GM21737 (cell line): Measurements from ENCODE around the gene PDZD7.

Source experiments
- ATAC-seq: cut with Tn5 transposase; IDR thresholded peaks from one replicate; pipeline ENCODE4 v1.9.1; 2021; ENCODE audit warnings: mild to moderate bottlenecking, moderate library complexity; ENCODE audit not compliant: unreplicated experiment

PDZD7 gene

DNA sequence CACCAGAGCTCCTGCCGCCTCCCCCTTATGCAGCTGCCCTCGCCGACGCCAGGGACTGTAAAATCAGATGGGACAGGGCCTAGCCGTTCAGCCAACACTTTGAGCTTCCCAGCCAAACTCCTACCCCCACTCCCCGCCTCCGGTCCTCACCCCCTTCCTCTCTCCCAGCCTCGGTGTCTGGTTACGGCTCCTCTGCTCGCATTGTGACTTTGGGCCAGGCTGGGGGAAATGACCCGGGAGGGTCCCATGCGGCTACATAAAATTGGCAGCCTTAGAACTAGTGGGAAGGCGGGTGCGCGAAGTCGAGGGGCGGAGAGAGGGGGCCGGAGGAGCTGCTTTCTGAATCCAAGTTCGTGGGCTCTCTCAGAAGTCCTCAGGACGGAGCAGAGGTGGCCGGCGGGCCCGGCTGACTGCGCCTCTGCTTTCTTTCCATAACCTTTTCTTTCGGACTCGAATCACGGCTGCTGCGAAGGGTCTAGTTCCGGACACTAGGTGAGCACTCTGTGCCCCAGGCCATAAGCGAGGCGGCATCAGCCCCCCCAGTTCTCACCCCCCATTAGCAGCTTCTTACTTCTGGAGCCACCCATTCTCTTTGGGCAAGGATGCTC, 30.8 kb upstream of the PDZD7 start, which contains the start of gene KAZALD1:
TSS of gene KAZALD1 (plus strand) at position 366 of the 608 bp plus-strand sequence. CDS start 604 bp downstream, outside the sequence.
- ATAC-seq, result no peak

DNA sequence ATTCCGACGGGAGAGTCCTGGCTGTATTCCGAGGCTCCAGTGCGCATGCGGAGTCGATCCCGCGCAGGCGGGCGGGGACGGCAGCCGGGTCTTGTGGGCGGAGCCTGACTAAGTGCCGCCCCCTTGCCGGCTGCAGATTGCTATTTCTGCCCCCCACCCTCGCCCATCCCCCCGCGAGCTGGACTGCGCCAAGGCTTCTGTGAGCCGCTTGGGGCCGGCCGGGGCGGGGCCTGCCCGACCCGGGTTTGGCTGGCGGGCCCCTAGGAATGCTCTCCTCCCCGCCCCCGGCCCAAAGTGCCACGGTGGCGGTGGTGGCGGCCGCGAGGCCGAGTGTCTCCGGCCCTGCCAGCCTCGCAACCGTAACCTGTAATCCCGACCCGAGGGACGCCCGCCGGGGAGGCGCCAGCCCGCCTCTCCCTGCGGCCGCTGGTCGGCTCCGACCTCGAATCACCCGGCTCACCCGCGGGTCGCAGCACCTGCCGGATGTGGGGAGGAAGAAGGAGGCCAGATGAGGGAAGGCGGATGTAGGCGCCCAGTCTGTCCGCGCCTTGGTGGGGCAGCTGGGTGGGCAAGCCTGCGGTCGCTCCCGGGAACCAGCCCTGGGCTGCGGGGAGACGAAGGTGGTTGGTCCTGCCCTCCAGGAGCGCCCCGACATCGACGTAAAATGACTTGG, 30.2 kb upstream of the PDZD7 start:
- ATAC-seq, result peak; percentile 49

DNA sequence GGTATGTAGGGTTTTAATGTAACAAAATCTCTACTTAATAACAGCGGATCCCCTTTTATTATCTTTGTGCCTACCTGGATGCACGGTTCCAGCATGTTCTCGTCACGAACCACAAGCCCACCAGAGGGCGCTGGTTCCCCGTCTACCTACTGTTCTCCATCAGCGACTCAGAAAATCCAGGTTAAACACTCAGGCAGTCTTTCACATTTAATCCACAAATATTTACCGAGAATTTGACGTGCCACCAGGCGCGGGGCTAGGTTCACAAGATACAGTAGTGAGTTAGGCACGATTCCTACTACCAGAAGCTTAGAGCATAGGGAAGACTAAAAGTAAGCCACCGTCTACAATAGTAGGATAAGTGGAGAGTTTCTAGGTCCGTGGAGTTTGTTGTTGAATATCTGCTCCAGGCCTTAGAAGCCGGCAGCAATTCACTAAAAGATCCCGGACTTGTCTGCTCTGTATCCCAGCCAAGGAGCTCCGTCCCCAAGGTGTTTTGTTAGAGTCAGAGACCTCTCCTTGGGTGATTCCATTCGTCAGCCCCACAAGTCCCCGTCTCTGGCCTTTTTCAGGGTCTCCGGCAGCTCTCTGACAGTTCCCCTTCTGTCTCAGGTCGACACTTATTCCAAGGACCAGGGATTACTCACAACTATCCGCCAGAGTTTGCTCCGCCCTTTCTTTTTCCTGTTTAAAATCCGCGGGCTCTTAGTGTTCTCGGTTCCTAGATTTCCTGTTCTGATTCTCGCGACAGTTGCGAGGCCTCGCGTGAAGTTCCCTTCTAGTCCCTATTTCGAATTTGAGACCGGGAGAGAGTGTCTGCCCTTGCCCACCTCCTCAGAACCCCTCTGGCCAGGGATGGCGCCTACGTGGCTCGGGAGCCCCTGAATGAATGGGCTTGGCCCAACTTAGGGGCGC, 29.4 kb upstream of the PDZD7 start:
- ATAC-seq, result peak; percentile 49

DNA sequence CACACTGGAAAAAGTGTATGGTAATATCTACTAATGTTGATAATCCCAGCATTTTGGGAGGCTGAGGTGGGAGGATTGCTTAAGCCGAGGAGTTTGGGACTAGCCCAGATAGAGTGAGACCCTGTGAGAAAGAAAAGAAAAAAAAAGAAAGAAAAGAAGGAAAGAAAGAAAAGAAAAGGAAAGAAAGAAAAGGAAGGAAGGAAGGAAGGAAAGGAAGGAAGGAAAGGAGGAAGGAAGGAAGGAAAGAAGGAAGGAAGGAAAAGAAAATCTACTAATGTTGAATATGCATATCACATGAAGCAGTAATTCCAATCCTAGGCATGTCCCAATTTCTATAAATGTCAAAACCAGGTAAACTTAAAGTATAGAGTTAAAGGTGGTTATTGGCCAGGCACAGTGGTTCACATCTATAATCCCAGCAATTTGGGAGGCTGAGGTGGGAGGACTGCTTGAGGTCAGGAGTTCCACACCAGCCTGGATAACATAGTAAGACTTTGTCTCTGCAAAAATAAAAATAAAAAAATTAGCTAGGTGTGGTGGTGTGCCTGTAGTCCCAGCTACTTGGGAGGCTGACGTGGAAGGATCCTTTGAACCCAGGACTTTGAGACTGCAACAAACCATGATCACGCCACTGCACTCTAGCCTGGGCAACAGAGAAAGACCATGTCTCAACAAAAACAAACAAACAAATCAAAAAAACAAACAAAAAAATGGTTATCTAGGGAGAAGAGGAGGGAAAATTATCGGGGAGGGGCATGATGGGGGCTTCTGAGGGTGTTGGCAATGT, 25.6 kb upstream of the PDZD7 start:
- ATAC-seq, result no peak

DNA sequence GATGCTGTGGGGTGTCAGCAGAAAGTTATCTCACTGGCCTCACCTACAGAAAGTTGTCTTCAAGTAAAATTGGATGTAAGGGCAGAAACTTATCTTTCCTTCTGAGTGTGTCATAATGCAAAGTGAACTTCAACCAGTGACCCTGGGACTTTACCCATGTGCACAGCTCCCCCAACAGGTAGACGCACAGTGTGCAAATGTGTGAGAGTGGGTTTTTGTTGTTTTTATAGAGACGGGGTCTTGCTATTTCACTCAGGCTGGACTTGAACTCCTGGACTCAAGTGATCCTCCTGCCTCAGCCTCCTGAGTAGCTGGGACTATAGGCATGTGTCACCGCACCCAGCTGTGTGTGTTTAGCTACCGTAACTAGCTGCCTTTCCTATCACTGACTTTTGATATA, 24.5 kb upstream of the PDZD7 start:
- ATAC-seq, result no peak

DNA sequence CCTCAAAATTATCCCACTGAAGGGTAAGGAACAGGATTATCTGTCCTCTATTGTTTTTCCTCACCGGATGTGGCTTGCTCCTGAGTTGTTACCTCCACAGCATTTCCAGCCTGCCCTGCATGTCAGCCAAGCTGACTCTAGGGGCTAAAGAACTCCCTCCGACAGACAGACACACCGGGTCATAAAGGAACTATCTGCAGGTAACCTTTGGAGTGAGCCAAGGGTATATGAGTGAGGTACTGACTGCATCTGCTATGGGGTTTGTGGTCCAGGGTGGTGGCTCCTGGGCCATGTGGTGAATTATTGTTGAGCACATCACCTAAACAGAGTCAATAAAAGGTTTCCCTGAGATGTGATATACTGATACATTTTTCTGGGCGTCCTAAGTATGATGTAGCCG, 23.9 kb upstream of the PDZD7 start:
- ATAC-seq, result no peak

DNA sequence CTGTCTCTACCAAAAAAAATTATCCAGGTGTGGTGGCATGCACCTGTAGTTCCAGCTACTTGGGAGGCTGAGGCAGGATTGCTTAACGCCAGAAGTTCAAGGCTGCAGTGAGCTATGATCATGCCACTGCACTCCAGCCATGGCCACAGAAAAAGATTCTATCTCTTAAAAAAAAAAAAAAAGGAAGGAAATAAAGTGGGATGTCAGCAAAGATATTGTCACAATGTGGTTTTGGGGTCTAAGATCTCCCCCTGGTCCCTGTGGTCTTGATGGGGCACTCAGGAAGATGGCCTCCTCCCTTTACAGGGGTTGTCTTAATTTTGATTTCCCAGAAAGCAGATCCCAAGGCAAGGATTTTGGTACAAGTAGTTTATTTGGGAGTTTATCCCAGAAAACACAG, 23.4 kb upstream of the PDZD7 start:
- ATAC-seq, result no peak

DNA sequence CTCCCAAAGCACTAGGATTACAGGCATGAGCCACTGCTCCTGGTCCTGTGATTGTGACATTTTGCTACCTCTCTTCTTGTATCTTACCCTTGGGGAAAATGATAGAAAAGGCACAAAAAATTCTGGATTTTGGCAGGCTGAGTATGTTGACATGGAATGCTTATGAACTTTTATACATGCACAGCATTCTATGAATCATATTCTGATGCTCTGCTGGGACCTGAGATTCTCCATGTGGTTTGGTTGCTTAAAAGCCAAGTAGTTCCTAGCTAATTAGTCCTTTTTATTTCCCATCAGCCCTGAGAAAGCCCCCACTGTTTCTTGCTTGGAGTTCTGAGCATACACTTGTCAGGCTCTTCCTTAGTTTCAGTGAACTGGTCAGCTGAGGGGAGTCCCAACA, 22.6 kb upstream of the PDZD7 start:
- no peak for ATAC-seq

DNA sequence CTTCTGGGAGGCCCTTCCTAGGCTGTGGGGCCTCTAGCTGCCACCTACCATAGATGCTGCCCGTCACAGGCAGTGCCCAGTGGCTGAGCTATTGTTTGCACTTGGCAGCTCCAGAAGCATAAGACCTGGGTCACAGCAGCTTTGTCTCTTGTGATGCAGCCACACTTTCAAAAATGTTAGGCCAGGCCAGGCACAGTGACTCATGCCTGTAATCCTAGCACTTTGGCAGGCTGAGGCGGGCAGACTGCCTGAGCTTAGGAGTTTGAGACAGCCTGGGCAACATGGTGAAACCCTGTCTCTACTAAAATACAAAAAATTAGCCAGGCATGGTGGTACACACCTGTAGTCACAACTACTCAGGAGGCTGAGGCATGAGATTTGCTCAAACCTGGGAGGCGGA, 21.4 kb upstream of the PDZD7 start:
- ATAC-seq, result no peak

DNA sequence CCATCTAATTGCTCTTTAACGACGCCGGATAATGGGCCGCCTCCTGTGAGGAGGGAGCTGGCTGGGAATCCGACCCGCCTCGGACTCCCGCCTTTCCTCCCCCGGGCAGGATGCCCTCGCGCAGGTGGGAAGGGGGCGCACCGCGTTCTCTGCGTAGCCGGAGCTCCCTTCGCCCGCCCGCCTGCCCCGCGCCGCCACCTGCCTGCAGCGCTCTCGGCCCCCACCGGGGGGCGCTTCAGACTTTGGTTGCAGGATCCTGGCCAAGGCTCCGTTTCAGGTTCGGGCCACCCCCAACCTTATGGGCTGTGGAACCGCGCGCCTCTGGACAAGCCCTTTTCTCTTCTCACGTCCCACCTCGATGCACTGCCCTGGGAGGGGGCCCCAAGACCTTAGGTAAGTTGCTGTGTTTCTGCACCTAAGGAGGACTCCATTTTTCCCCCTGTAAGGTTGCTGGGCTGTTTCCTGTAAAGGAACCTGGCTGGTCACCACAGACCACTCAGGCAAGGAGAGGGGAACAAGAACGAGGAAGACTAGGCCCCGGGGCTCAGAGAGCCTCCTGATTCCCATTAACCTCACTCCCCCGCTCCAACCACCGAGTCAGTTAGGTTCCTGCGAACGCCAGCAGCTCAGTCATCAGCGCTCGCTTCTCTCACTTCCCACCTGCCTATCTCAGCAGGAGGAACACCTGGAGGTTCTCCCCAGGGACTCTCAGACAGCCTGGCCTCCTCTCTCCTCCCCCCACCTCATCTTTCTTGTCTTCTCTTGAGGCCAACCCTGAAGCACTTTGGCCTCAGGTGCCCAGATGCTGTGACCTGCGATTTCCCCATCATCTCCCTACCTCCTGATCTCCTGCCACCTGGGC, 19.5 kb upstream of the PDZD7 start:
- no peak for ATAC-seq

DNA sequence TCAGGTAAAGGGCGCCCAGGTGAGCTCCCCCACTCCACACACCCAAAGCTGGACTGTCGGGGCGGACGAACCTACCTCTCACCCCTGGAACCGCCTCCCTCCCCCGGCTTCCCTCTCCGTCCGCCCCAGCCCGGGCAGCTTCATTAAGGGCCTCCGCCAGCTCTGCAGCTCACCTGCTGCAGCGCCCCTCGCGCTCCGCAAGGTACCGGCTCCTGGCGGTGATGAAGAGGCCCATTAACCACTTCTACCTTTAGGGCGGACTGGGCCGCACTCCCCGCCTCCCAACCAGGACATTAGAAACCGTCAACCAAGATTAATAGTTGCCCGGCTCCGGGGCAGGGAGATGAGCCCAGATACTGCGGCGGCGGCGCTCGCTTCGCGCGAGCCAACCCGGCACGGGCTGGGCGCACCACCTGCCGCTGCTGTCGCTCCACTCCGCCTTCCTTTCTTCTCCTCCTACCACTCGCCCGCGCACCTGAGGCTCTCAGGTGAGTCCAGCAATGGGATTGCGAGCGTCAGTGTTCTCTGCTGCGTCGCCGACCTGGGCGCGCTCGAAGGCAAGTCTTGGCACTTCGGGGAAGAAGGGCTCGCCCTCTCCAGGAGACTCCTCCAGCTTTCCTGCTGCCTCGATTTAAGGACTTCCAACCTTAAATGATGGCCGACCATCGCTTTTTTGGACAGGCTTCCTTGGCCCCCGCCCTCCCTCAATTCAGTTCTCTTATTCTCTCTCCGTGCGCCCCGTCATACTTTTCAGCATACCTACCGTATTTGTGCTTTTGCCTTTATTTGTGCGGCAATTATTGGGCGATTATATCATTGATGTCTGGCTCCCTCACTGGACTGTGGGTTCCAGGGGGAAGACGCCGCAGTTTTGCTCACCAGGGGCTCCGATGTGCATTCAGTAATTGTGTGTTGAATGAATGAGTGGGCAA, 17.3 kb upstream of the PDZD7 start:
- no peak for ATAC-seq

DNA sequence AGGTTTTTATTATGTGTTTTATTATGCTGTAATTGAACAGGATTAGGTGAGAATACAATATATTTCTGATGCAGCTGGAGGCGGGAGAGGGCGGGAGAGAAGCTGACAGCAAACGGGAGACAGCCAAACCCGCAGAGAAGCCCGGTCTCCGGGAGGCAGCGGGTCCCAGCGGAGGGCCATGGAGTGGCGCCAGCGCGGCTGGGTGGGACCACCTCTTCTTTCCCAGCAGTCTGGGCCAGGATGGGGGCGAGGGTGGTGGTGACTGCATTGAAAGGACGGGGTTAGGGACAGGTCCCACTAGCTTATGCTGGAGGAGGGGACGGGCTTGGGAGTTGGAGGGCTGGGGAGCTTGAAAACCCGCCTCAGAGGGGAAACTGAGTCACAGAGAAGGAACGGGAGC, 16.3 kb upstream of the PDZD7 start:
- ATAC-seq, result no peak

DNA sequence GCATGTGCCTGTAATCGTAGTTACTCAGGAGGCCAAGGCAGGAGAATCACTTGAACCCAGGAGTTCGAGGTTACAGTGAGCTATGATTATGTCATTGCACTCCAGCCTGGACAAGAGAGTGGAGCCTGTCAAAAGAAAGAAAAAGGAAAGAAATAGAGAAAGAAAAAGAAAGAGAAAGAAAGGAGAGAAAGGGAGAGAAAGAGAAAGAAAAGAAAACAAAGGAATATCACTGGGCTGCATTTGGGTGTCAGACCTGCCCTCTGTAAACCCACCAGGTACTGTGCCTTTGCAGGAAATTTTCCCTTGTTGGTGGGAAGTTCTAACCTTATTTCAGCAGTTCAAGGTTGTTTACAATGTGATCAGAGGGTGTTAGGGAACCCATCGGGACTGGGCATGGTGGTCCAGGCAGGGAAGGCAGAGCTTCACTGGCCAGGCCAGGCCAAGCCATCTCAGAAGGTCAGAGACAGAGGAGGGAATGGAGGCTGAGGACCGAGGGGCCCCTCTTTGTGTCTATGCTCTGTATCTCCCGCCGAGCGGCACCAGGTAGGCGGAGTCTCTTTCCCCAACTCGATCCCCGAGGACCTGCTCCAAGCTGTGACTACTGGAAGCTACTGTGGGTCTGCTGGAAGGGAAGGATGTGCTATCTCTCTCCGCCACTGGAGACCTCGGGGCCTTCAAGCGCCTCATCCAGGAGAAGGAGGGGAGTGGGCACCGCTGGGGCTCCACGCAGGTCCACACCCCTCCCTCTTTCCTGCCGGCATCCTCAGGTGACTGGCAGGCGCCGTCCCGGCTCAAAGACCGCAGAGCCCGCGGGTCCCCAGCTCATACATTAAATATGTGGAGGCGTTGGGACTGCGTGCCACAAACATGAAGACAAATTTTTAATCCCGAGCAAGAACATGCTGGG, 15.7 kb upstream of the PDZD7 start:
- no peak for ATAC-seq

DNA sequence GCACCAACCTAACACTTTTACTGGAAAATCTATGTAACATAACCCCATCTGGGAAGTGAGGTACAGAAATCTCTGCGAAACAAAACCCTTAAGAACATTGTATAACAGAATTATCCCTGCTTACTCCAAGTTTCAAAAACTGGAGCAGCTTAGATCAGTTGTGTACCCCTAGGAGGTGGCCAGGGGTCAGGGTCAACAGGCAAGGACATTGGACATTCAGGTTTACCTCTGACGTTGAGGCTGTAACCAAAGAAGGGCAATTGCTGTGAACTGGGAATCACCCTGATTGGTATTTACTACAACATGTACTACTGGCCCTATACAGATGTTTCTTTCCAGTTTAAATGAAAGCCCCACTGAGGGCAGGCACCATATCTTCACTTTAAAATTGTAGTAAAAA, 13.2 kb upstream of the PDZD7 start:
- no peak for ATAC-seq

DNA sequence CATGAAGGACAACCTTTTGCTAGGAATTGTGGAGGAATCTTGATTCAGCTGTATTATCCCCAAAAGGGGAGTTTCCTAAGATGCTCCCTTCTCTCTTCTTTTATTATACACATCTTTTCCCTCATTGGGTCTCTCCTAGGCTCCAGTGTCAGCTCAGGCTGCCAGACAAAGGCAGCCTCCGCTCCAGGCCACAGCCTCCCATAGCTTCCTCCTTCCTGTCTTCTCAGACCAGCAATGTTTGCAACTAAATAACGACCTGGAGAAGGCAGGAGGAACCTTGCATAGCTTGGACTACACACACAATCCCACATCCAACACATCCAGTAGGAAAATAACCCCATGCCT, 12.4 kb upstream of the PDZD7 start:
- ATAC-seq, result no peak

DNA sequence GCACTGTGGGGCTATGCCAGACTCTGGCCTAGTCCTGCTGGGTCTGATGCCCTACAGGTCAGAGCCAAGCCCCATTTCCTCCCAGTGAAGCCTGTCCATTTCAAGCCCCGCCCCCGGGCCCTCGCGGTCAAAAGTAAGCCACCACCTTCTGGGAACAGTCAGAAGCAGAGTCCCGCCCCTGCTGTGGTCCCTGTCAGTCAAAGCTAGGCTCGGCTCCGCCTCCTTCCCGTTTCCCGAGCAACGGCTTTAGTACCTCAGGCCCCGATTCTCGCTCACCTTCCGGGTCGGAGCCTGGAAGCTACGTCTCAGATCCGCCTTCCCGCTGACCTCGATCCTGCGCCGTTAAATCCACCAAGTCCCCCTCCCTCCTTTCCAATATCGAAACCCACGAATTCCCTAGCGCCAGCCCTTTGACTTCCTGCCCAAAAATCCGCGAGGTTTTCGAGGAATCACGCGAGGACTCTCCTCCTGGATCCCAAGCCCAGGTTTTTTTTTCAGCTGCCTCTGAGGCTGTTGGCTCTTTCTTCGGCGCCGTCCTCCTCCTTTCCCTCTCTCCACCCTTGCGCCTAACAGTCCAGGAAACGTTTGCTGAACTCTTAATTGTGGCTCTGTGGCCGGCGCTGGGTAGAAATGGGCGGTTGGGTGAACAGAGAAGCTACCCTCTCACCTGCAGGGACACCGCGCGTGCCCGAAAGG, 11.9 kb upstream of the PDZD7 start:
- ATAC-seq, result peak; percentile 88

DNA sequence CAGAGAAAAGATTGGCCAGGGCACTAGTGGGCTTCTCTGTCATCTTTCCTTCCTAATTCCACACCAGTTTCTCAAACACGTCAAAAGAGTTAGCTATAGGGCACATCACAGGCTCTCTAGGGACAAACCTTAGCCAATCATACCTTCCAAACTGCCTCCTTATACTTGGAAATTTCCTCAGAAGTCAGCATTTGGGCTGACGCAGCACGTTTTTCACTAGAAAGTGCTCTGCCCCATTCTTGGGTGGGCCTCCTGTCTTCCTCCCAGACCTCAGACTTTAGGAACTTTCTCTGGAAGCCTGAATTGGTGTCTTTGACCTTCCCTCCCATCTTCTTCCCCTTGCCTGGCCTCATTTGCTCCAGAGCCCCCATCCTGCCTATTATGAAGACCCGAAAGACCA, 11.2 kb upstream of the PDZD7 start:
- no peak for ATAC-seq
